PFSK-1 (cell line): ENCODE data around the gene SLC26A2.

Experiments used
- POLR2AphosphoS5 ChIP-seq: IDR thresholded peaks from 2 replicates; pipeline ENCODE4 v1.6.1; 2012; ENCODE audit warnings: low read depth, mild to moderate bottlenecking, control low read depth, low read length, moderate library complexity
- SIN3A ChIP-seq: IDR thresholded peaks from 2 replicates; pipeline ENCODE4 v1.6.1; 2012; ENCODE audit warnings: mild to moderate bottlenecking, low read length, moderate library complexity, borderline replicate concordance; ENCODE audit not compliant: insufficient read depth
- TF ChIP-seq, protein P1 (sequence below), 2 experiments: IDR thresholded peaks; 2 replicates each; pipeline versions ENCODE4 v1.6.1 to v1.8.0; 2011 to 2012; ENCODE audit warnings: low read depth in 2 of 2, low read length in 2 of 2, control low read depth in 1 of 2, inconsistent platforms in 1 of 2, mild to moderate bottlenecking in 1 of 2, moderate library complexity in 1 of 2; ENCODE audit not compliant: insufficient read depth in 1 of 2

DNA sequence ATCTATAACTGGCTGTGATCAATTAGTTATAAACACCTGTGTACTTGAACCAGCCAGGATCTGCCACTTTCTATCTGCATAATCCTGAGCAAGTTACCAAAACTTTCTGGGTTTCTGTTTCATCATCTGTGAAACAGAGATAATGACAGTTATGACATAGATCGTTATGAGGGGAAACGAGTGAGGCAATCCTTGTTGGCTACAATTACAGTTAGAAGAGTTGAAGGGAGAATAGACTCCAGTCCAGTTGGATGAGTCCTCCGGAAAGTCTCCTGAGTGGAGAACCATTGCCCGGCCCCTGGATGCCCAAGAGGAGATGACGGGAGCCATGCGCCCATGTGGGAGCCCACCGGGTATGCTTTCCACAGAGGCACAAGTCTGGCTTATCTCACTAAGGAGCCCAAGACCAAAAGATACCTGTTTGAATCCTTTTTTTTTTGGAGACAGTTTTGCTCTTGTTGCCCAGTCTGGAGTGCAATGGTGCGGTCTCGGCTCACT, 20.4 kb upstream of the SLC26A2 start:
- TF ChIP-seq SIN3A: no peak
- TF ChIP-seq POLR2AphosphoS5: no peak
- TF ChIP-seq, protein P1, sequence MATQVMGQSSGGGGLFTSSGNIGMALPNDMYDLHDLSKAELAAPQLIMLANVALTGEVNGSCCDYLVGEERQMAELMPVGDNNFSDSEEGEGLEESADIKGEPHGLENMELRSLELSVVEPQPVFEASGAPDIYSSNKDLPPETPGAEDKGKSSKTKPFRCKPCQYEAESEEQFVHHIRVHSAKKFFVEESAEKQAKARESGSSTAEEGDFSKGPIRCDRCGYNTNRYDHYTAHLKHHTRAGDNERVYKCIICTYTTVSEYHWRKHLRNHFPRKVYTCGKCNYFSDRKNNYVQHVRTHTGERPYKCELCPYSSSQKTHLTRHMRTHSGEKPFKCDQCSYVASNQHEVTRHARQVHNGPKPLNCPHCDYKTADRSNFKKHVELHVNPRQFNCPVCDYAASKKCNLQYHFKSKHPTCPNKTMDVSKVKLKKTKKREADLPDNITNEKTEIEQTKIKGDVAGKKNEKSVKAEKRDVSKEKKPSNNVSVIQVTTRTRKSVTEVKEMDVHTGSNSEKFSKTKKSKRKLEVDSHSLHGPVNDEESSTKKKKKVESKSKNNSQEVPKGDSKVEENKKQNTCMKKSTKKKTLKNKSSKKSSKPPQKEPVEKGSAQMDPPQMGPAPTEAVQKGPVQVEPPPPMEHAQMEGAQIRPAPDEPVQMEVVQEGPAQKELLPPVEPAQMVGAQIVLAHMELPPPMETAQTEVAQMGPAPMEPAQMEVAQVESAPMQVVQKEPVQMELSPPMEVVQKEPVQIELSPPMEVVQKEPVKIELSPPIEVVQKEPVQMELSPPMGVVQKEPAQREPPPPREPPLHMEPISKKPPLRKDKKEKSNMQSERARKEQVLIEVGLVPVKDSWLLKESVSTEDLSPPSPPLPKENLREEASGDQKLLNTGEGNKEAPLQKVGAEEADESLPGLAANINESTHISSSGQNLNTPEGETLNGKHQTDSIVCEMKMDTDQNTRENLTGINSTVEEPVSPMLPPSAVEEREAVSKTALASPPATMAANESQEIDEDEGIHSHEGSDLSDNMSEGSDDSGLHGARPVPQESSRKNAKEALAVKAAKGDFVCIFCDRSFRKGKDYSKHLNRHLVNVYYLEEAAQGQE (IDR thresholded peaks at IDR 0.05; ENCODE audit: insufficient read depth in 1 of 2, low read depth in 2 of 2, low read length in 2 of 2): no peak
